Left lobe of liver (tissue), 2 donors: ENCODE measurements around the gene SYT14. TPM values are rescaled to one million over a fixed set of nuclear protein-coding genes. Genes with fewer than 3 reads are reported as not detected.
"Not testable (repeated sequence)": the region's sequence is repeated elsewhere in the genome, so short reads cannot be mapped to it uniquely, and the experiment has no call there.

ENCODE experiments used
- ATAC-seq: fragments of 200-7000 bp; cut with Tn5 transposase; one replicate; pipeline ENCODE4 v1.9.1; 2020; ENCODE audit warnings: mild to moderate bottlenecking, moderate library complexity
- DNase-seq: peaks from one replicate; pipeline ENCODE4 v3.0.0-alpha.2; 2020; ENCODE audit warnings: low spot score
- total RNA-seq: library from RNA; stranded (reverse); gene quantifications from one replicate; pipeline ENCODE4 v1.2.1, GENCODE V29; 2021
- donor health status: DM: no; HTN: no; CAD: no; lungs with moderate emphysema.
- donor health status: DM: no; HTN: yes; CAD: no.

SYT14 gene
- 0.03 TPM for total RNA-seq

- no peak for DNase-seq
- no peak for ATAC-seq
Observed at GRCh38 chr1:209937996-209938959, at the start of gene SYT14. SYT14 (plus strand) TSS chr1:209938217; CDS start chr1:209938265, 48 bp downstream.

GRCh38 chr1:209888291-209889076 is 49.5 kb upstream of the SYT14 start:
- ATAC-seq, DNase-seq: not testable (repeated sequence)

- ATAC-seq (no peak), DNase-seq (no peak)
Observed at GRCh38 chr1:209889077-209889418, 49.0 kb upstream of the SYT14 start.

GRCh38 chr1:209890641-209891330 is 47.2 kb upstream of the SYT14 start:
- ATAC-seq = no peak

GRCh38 chr1:209893751-209894150 is 44.3 kb upstream of the SYT14 start:
- no peak for DNase-seq
- ATAC-seq = no peak

More at GRCh38 chr1:209890641-209891330, 47.2 kb upstream of the SYT14 start:
- DNase-seq = no peak

GRCh38 chr1:209895709-209896108 is 42.3 kb upstream of the SYT14 start:
- ATAC-seq (no peak), DNase-seq (no peak)

GRCh38 chr1:209896346-209896745 is 41.7 kb upstream of the SYT14 start:
- ATAC-seq = no peak
- DNase-seq = no peak

GRCh38 chr1:209898271-209898670 is 39.7 kb upstream of the SYT14 start:
- ATAC-seq, DNase-seq: not testable (repeated sequence)

GRCh38 chr1:209898851-209899250 is 39.2 kb upstream of the SYT14 start:
- not testable (repeated sequence) for DNase-seq

GRCh38 chr1:209899948-209900347 is 38.1 kb upstream of the SYT14 start:
- DNase-seq = no peak
- ATAC-seq = no peak

More at GRCh38 chr1:209898851-209899250, 39.2 kb upstream of the SYT14 start:
- not testable (repeated sequence) for ATAC-seq

- no peak for ATAC-seq
- DNase-seq = no peak
Observed at GRCh38 chr1:209900734-209901133, 37.3 kb upstream of the SYT14 start.

GRCh38 chr1:209901211-209901610 is 36.8 kb upstream of the SYT14 start:
- no peak for DNase-seq
- ATAC-seq = no peak

- not testable (repeated sequence) for DNase-seq, ATAC-seq
Observed at GRCh38 chr1:209904774-209905173, 33.2 kb upstream of the SYT14 start.

- DNase-seq = no peak
- ATAC-seq = no peak
Observed at GRCh38 chr1:209911746-209912145, 26.3 kb upstream of the SYT14 start.

- DNase-seq = no peak
- ATAC-seq = no peak
Observed at GRCh38 chr1:209912306-209912705, 25.7 kb upstream of the SYT14 start.

GRCh38 chr1:209919637-209920036 is 18.4 kb upstream of the SYT14 start:
- ATAC-seq, DNase-seq: not testable (repeated sequence)

GRCh38 chr1:209920844-209921243 is 17.2 kb upstream of the SYT14 start:
- no peak for DNase-seq
- ATAC-seq = no peak

- DNase-seq (no peak), ATAC-seq (no peak)
Observed at GRCh38 chr1:209924390-209924789, 13.6 kb upstream of the SYT14 start.

- DNase-seq = no peak
- ATAC-seq = no peak
Observed at GRCh38 chr1:209926045-209926444, 12.0 kb upstream of the SYT14 start.

- ATAC-seq (no peak), DNase-seq (no peak)
Observed at GRCh38 chr1:209927466-209927865, 10.6 kb upstream of the SYT14 start.

GRCh38 chr1:209929751-209930150 is 8.3 kb upstream of the SYT14 start:
- no peak for DNase-seq
- ATAC-seq = no peak
